Astrocyte (in vitro differentiated cells and primary cell): ENCODE data around the gene SHISA9. TPM values are rescaled to one million over a fixed set of nuclear protein-coding genes. Genes with fewer than 3 reads are reported as not detected.

Experiments used
- DNase-seq: peaks from one replicate; pipeline ENCODE4 v3.0.0-alpha.2; 2010; ENCODE audit warnings: low read depth
- FAIRE-seq: peaks from 2 replicates; lab custom pipeline; 2011; peaks lifted over from hg19 to GRCh38; lab: Jason Lieb, UNC
- H2AFZ ChIP-seq: 2 replicates; pipeline ENCODE4 v1.6.0; 2012; ENCODE audit warnings: low read depth, low read length, inconsistent platforms
- H3K27ac ChIP-seq: 2 replicates; pipeline ENCODE4 v1.5.1; 2011; ENCODE audit warnings: low read depth, low read length, inconsistent platforms
- H3K27me3 ChIP-seq: 2 replicates; pipeline ENCODE4 v1.6.0; 2011; ENCODE audit warnings: low read length, inconsistent platforms; ENCODE audit not compliant: insufficient read depth
- H3K36me3 ChIP-seq: 2 replicates; pipeline ENCODE4 v1.5.1; 2011; ENCODE audit warnings: low read length, inconsistent platforms; ENCODE audit not compliant: insufficient read depth
- H3K4me1 ChIP-seq: 2 replicates; pipeline ENCODE4 v1.5.1; 2011; ENCODE audit warnings: low read length, inconsistent platforms; ENCODE audit not compliant: insufficient read depth
- H3K4me2 ChIP-seq: 2 replicates; pipeline ENCODE4 v1.6.0; 2012; ENCODE audit warnings: low read length, inconsistent platforms
- H3K4me3 ChIP-seq: 2 replicates; pipeline ENCODE4 v1.5.1; 2011; ENCODE audit warnings: low read depth, mild to moderate bottlenecking, low read length, inconsistent platforms; ENCODE audit not compliant: insufficient read depth
- H3K79me2 ChIP-seq: 2 replicates; pipeline ENCODE4 v1.6.0; 2012; ENCODE audit warnings: mild to moderate bottlenecking, low read length, inconsistent platforms; ENCODE audit not compliant: insufficient read depth
- H3K9ac ChIP-seq: 2 replicates; pipeline ENCODE4 v1.6.0; 2012; ENCODE audit warnings: mild to moderate bottlenecking, low read length, inconsistent platforms
- H3K9me3 ChIP-seq: 2 replicates; pipeline ENCODE4 v1.5.1; 2012; ENCODE audit warnings: low read depth, mild to moderate bottlenecking, low read length, inconsistent platforms; ENCODE audit not compliant: insufficient read depth
- H4K20me1 ChIP-seq: 2 replicates; pipeline ENCODE4 v1.6.0; 2012; ENCODE audit warnings: low read length, inconsistent platforms; ENCODE audit not compliant: insufficient read depth
- H3K27ac Mint-ChIP-seq: one replicate; pipeline ENCODE4 v1.8.0; 2021; ENCODE audit warnings: mild to moderate bottlenecking, mixed read lengths; ENCODE audit not compliant: unreplicated experiment
- H3K27me3 Mint-ChIP-seq: one replicate; pipeline ENCODE4 v1.8.0; 2021; ENCODE audit warnings: low read depth, mixed read lengths; ENCODE audit not compliant: unreplicated experiment
- H3K36me3 Mint-ChIP-seq: one replicate; pipeline ENCODE4 v1.8.0; 2021; ENCODE audit warnings: low read depth, mixed read lengths; ENCODE audit not compliant: unreplicated experiment
- H3K4me1 Mint-ChIP-seq: one replicate; pipeline ENCODE4 v1.8.0; 2021; ENCODE audit warnings: low read depth, mixed read lengths; ENCODE audit not compliant: unreplicated experiment
- H3K4me3 Mint-ChIP-seq: one replicate; pipeline ENCODE4 v1.8.0; 2021; ENCODE audit warnings: mild to moderate bottlenecking, moderate library complexity, mixed read lengths; ENCODE audit not compliant: unreplicated experiment
- H3K9me3 Mint-ChIP-seq: one replicate; pipeline ENCODE4 v1.8.0; 2021; ENCODE audit warnings: mild to moderate bottlenecking, mixed read lengths; ENCODE audit not compliant: unreplicated experiment
- EZH2 ChIP-seq: IDR thresholded peaks from 2 replicates; pipeline ENCODE4 v1.6.1; 2012; ENCODE audit warnings: mild to moderate bottlenecking, low read length, inconsistent platforms; ENCODE audit not compliant: insufficient read depth
- total RNA-seq: library from RNA; stranded (reverse); gene quantifications from 2 replicates; pipeline ENCODE4 v1.2.1, GENCODE V29; 2021
- TF ChIP-seq, protein P1 (sequence below): IDR thresholded peaks from 2 replicates; pipeline ENCODE4 v1.5.1; 2011; ENCODE audit warnings: low read depth, mild to moderate bottlenecking, inconsistent platforms, low read length, moderate library complexity; ENCODE audit not compliant: insufficient read depth

SHISA9 gene
- total RNA-seq, 1 donor from 2014 or later = 73.0 TPM

DNA sequence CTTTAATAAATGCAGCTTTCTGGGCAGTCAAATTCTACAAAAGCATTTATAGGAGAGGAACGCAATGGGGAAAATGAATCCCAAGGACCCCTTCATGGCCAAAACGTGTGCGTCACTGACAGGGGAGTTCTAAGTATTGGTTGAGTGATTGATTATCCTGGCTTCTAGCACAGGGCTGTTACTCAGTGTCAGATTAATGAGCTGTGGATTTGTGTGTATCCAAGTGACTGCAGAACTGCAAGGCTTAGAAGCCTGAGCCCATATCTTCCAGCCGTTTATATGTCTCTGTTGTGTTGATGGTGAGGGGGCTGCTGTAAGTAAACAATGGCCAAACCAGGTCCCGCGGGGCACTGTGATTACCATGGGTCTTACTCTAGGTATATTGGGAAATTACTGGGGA lies 129.4 kb downstream of the SHISA9 start:
- no peak for TF ChIP-seq EZH2
- TF ChIP-seq, protein P1, sequence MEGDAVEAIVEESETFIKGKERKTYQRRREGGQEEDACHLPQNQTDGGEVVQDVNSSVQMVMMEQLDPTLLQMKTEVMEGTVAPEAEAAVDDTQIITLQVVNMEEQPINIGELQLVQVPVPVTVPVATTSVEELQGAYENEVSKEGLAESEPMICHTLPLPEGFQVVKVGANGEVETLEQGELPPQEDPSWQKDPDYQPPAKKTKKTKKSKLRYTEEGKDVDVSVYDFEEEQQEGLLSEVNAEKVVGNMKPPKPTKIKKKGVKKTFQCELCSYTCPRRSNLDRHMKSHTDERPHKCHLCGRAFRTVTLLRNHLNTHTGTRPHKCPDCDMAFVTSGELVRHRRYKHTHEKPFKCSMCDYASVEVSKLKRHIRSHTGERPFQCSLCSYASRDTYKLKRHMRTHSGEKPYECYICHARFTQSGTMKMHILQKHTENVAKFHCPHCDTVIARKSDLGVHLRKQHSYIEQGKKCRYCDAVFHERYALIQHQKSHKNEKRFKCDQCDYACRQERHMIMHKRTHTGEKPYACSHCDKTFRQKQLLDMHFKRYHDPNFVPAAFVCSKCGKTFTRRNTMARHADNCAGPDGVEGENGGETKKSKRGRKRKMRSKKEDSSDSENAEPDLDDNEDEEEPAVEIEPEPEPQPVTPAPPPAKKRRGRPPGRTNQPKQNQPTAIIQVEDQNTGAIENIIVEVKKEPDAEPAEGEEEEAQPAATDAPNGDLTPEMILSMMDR = no peak
- Histone ChIP-seq H3K4me1 (no peaks in the 10 kb centered on the region), H2AFZ (no peak overlapping the region), H3K27ac (no peak overlapping the region), H3K27me3 (no peaks in the 10 kb centered on the region), H4K20me1 (no peaks in the 10 kb centered on the region), H3K4me3 (no peak overlapping the region), H3K9me3 (no peaks in the 10 kb centered on the region), H3K9ac (no peak overlapping the region), H3K79me2 (no peaks in the 10 kb centered on the region), H3K36me3 (no peaks in the 10 kb centered on the region), H3K4me2 (no peak overlapping the region)
- Mint-ChIP-seq H3K27me3 (no peaks in the 10 kb centered on the region), H3K9me3 (peaks cover 3% of the 10 kb centered on the region), H3K4me3 (no peak overlapping the region), H3K27ac (no peak overlapping the region), H3K4me1 (no peaks in the 10 kb centered on the region), H3K36me3 (no peaks in the 10 kb centered on the region)
- no peak for FAIRE-seq
- DNase-seq = no peak

DNA sequence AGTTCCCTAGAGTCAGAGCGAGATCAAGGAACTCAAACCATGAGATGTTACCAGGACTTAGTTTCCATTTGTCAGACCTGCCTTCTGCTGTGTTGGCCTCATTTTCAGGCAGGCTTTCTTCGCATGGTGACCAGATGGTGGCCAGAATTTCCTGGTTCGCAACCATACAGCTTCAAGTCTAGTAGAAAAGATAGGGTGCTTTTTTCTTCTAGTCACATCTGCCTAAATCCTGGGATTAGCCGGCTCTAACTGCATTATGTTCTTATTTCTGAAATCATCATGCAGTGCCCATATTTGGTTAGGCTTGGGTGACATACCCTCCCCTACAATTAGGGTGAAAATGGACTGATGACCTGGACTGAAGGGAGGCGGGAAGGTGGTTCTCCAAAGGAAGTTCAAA lies 131.5 kb downstream of the SHISA9 start:
- Mint-ChIP-seq H3K27me3 (no peaks in the 10 kb centered on the region), H3K9me3 (no peaks in the 10 kb centered on the region), H3K27ac (no peak overlapping the region), H3K36me3 (no peaks in the 10 kb centered on the region), H3K4me3 (no peak overlapping the region), H3K4me1 (no peaks in the 10 kb centered on the region)
- H3K9me3 ChIP-seq = no peaks in the 10 kb centered on the region
- FAIRE-seq (no peak), DNase-seq (no peak)
- no peak overlapping the region for H2AFZ ChIP-seq
- no peaks in the 10 kb centered on the region for H3K79me2 ChIP-seq
- no peak overlapping the region for H3K4me2 ChIP-seq
- H3K4me3 ChIP-seq = no peak overlapping the region
- H4K20me1 ChIP-seq = no peaks in the 10 kb centered on the region
- H3K27me3 ChIP-seq = no peaks in the 10 kb centered on the region
- H3K4me1 ChIP-seq = no peaks in the 10 kb centered on the region
- no peak overlapping the region for H3K27ac ChIP-seq
- H3K36me3 ChIP-seq = no peaks in the 10 kb centered on the region
- no peak for TF ChIP-seq EZH2
- TF ChIP-seq, protein P1 = no peak
- no peak overlapping the region for H3K9ac ChIP-seq

DNA sequence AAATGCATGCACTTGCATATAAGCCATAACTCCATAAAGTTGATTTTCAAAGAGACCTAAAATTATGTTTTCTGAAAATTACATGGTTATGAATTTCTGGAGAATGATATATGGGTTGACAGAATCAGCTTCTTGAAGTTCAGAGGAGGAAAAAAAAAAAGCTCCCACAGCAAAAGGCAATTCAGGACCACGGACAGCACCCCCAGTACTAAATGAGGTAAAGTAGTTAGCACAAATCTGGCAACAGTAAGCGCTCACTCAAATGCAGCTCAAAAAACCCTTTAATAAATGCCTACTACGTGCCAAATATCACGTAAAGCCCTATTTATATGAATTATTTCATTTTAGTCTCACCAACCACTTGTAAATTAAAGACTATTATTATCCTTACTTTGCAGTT lies 135.2 kb downstream of the SHISA9 start:
- H3K9me3 Mint-ChIP-seq = peaks cover 2% of the 10 kb centered on the region
- H2AFZ ChIP-seq = no peak overlapping the region
- no peak overlapping the region for H3K9ac ChIP-seq
- H3K4me1 Mint-ChIP-seq = no peaks in the 10 kb centered on the region
- no peaks in the 10 kb centered on the region for H3K36me3 ChIP-seq
- H3K27ac Mint-ChIP-seq = no peak overlapping the region
- no peak overlapping the region for H3K4me3 Mint-ChIP-seq
- no peak for TF ChIP-seq EZH2
- TF ChIP-seq, protein P1 = no peak
- no peaks in the 10 kb centered on the region for H3K79me2 ChIP-seq
- no peaks in the 10 kb centered on the region for H3K4me1 ChIP-seq
- H3K4me2 ChIP-seq = no peak overlapping the region
- H3K36me3 Mint-ChIP-seq = no peaks in the 10 kb centered on the region
- H3K27me3 ChIP-seq = no peaks in the 10 kb centered on the region
- H3K27me3 Mint-ChIP-seq = no peaks in the 10 kb centered on the region
- H3K9me3 ChIP-seq = no peaks in the 10 kb centered on the region
- FAIRE-seq (no peak), DNase-seq (peak; percentile 14)
- H4K20me1 ChIP-seq = no peaks in the 10 kb centered on the region
- no peak overlapping the region for H3K27ac ChIP-seq
- no peak overlapping the region for H3K4me3 ChIP-seq
